GM10847 (cell line): ENCODE data around the gene DBF4.

ENCODE experiments used
- POLR2A ChIP-seq: IDR thresholded peaks from 2 replicates; pipeline ENCODE4 v1.6.1; 2011; ENCODE audit not compliant: insufficient read length; ENCODE audit errors: extremely low read depth

DBF4 gene

GRCh38 chr7:87935384-87935706 lies 59.1 kb downstream of the DBF4 start:
- TF ChIP-seq POLR2A: no peak

- TF ChIP-seq POLR2A: no peak
Measured at GRCh38 chr7:87941138-87941537, 64.8 kb downstream of the DBF4 start.

GRCh38 chr7:87944547-87944946 lies 68.3 kb downstream of the DBF4 start:
- no peak for TF ChIP-seq POLR2A

- TF ChIP-seq POLR2A: no peak
Measured at GRCh38 chr7:87948371-87948770, 72.1 kb downstream of the DBF4 start.
